NK-92 treated with Interleukin-12 subunit alpha and Interleukin-12 subunit beta, amount 100 ng/mL, for 24 hours (cell line): ENCODE results near the gene UPF1.

Experiments
- DNase-seq: peaks from one replicate; lab custom pipeline; 2025; lab: John Stamatoyannopoulos, UW

UPF1 gene

GRCh38 chr19:18840288-18841267 is 8.8 kb downstream of the UPF1 start:
- DNase-seq = no peak

- DNase-seq = no peak
Measured at GRCh38 chr19:18841400-18841799, 9.6 kb downstream of the UPF1 start.

GRCh38 chr19:18842166-18842565 is 10.4 kb downstream of the UPF1 start:
- DNase-seq = no peak

GRCh38 chr19:18843960-18844359 is 12.2 kb downstream of the UPF1 start:
- no peak for DNase-seq

GRCh38 chr19:18844806-18845329 is 13.1 kb downstream of the UPF1 start:
- no peak for DNase-seq

- DNase-seq = no peak
Measured at GRCh38 chr19:18845961-18846360, 14.2 kb downstream of the UPF1 start.

GRCh38 chr19:18846862-18847548 is 15.2 kb downstream of the UPF1 start:
- no peak for DNase-seq

GRCh38 chr19:18847549-18848463 is 16.0 kb downstream of the UPF1 start:
- DNase-seq = no peak

GRCh38 chr19:18848878-18849661 is 17.3 kb downstream of the UPF1 start:
- DNase-seq = no peak

GRCh38 chr19:18849838-18850400 is 18.2 kb downstream of the UPF1 start:
- DNase-seq = no peak

GRCh38 chr19:18850471-18851375 is 19.0 kb downstream of the UPF1 start:
- DNase-seq = no peak

GRCh38 chr19:18851673-18852325 is 20.0 kb downstream of the UPF1 start:
- DNase-seq = no peak

GRCh38 chr19:18852648-18853047 is 20.9 kb downstream of the UPF1 start:
- no peak for DNase-seq

GRCh38 chr19:18853755-18854427 is 22.1 kb downstream of the UPF1 start:
- no peak for DNase-seq

GRCh38 chr19:18854982-18855381 is 23.2 kb downstream of the UPF1 start:
- DNase-seq = no peak

GRCh38 chr19:18855647-18856384 is 24.1 kb downstream of the UPF1 start:
- no peak for DNase-seq

GRCh38 chr19:18856385-18857126 is 24.8 kb downstream of the UPF1 start:
- no peak for DNase-seq
